ENCODE results near the gene PDGFD. TPM values are rescaled to one million over a fixed set of nuclear protein-coding genes. Genes with fewer than 3 reads are reported as not detected.

Gene PDGFD
- total and polyA plus RNA-seq, 2 experiments from 2014 or later, result 1.9 to 4.5 TPM

DNA sequence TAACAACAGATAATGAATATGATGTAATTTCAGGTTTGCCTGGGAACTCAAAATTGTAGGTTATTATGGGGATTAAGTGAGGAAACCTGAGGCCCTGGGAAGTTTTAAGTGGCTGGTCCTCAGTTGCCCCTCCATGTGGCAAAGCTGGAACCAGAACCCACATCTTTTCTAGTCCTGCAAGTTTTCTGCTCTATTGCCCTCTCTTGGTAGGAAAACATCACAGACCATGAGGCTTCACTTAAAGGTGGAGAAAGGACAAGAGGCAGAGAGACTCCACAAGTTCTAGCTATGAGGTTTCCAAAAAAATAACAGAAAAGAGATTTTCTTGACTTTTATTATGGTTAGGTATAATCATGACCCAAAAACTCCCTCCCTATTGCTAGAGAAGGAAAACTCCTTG lies 243.0 kb downstream of the PDGFD start:
- peak; percentile 57; the same call in 2 of the 3 replicates for ATAC-seq
- no peak overlapping the region for H3K4me2 ChIP-seq

More for the DNA sequence above, 243.0 kb downstream of the PDGFD start:
- Histone ChIP-seq H3K27ac (ENCODE audit: low read depth) (no peak overlapping the region), H3K36me3 (ENCODE audit: insufficient read depth) (no peaks in the 10 kb centered on the region), H3F3A (replicated peaks; ENCODE audit: low read depth) (no peaks in the 10 kb centered on the region), H3K4me3 (no peak overlapping the region), H3K4me1 (ENCODE audit: insufficient read depth) (no peaks in the 10 kb centered on the region), H4K20me1 (replicated peaks; ENCODE audit: insufficient read depth) (no peaks in the 10 kb centered on the region), H3K27me3 (ENCODE audit: insufficient read depth) (no peaks in the 10 kb centered on the region), H2AFZ (no peak overlapping the region), H3K9me2 (ENCODE audit: insufficient read depth) (no peaks in the 10 kb centered on the region), H3K79me2 (replicated peaks; ENCODE audit: insufficient read depth) (no peaks in the 10 kb centered on the region)
- H3K4me3 Mint-ChIP-seq, result no peak overlapping the region
- H3K9me3 Mint-ChIP-seq, result peaks cover 3% of the 10 kb centered on the region; the same call in 1 of the 3 replicates
- peaks cover 9% of the 10 kb centered on the region; the same call in 2 of the 3 replicates for H3K4me1 Mint-ChIP-seq
- no peak overlapping the region for H3K27ac Mint-ChIP-seq
- DNase-seq (ENCODE audit: low spot score), result peak; percentile 31
- no peaks in the 10 kb centered on the region for H3K36me3 Mint-ChIP-seq (ENCODE audit: low read depth)
- TF ChIP-seq, protein P1, sequence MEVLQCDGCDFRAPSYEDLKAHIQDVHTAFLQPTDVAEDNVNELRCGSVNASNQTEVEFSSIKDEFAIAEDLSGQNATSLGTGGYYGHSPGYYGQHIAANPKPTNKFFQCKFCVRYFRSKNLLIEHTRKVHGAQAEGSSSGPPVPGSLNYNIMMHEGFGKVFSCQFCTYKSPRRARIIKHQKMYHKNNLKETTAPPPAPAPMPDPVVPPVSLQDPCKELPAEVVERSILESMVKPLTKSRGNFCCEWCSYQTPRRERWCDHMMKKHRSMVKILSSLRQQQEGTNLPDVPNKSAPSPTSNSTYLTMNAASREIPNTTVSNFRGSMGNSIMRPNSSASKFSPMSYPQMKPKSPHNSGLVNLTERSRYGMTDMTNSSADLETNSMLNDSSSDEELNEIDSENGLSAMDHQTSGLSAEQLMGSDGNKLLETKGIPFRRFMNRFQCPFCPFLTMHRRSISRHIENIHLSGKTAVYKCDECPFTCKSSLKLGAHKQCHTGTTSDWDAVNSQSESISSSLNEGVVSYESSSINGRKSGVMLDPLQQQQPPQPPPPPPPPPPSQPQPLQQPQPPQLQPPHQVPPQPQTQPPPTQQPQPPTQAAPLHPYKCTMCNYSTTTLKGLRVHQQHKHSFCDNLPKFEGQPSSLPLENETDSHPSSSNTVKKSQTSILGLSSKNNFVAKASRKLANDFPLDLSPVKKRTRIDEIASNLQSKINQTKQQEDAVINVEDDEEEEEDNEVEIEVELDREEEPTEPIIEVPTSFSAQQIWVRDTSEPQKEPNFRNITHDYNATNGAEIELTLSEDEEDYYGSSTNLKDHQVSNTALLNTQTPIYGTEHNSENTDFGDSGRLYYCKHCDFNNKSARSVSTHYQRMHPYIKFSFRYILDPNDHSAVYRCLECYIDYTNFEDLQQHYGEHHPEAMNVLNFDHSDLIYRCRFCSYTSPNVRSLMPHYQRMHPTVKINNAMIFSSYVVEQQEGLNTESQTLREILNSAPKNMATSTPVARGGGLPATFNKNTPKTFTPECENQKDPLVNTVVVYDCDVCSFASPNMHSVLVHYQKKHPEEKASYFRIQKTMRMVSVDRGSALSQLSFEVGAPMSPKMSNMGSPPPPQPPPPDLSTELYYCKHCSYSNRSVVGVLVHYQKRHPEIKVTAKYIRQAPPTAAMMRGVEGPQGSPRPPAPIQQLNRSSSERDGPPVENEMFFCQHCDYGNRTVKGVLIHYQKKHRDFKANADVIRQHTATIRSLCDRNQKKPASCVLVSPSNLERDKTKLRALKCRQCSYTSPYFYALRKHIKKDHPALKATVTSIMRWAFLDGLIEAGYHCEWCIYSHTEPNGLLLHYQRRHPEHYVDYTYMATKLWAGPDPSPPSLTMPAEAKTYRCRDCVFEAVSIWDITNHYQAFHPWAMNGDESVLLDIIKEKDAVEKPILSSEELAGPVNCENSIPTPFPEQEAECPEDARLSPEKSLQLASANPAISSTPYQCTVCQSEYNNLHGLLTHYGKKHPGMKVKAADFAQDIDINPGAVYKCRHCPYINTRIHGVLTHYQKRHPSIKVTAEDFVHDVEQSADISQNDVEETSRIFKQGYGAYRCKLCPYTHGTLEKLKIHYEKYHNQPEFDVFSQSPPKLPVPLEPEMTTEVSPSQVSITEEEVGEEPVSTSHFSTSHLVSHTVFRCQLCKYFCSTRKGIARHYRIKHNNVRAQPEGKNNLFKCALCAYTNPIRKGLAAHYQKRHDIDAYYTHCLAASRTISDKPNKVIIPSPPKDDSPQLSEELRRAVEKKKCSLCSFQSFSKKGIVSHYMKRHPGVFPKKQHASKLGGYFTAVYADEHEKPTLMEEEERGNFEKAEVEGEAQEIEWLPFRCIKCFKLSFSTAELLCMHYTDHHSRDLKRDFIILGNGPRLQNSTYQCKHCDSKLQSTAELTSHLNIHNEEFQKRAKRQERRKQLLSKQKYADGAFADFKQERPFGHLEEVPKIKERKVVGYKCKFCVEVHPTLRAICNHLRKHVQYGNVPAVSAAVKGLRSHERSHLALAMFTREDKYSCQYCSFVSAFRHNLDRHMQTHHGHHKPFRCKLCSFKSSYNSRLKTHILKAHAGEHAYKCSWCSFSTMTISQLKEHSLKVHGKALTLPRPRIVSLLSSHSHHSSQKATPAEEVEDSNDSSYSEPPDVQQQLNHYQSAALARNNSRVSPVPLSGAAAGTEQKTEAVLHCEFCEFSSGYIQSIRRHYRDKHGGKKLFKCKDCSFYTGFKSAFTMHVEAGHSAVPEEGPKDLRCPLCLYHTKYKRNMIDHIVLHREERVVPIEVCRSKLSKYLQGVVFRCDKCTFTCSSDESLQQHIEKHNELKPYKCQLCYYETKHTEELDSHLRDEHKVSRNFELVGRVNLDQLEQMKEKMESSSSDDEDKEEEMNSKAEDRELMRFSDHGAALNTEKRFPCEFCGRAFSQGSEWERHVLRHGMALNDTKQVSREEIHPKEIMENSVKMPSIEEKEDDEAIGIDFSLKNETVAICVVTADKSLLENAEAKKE (CRISPR knock-in tag; IDR thresholded peaks at IDR 0.05), result no peak
- TF ChIP-seq, protein P2, sequence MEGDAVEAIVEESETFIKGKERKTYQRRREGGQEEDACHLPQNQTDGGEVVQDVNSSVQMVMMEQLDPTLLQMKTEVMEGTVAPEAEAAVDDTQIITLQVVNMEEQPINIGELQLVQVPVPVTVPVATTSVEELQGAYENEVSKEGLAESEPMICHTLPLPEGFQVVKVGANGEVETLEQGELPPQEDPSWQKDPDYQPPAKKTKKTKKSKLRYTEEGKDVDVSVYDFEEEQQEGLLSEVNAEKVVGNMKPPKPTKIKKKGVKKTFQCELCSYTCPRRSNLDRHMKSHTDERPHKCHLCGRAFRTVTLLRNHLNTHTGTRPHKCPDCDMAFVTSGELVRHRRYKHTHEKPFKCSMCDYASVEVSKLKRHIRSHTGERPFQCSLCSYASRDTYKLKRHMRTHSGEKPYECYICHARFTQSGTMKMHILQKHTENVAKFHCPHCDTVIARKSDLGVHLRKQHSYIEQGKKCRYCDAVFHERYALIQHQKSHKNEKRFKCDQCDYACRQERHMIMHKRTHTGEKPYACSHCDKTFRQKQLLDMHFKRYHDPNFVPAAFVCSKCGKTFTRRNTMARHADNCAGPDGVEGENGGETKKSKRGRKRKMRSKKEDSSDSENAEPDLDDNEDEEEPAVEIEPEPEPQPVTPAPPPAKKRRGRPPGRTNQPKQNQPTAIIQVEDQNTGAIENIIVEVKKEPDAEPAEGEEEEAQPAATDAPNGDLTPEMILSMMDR (conservative IDR thresholded peaks at IDR 0.05; ENCODE audit: low read depth in 2 of 2), result peak; percentile 36 to 68
- no peaks in the 10 kb centered on the region for H3K27me3 Mint-ChIP-seq (ENCODE audit: insufficient read depth, low read depth, poor library complexity)
